Panc1 (cell line): Measurements from ENCODE around the gene IFIH1. TPM values are rescaled to one million over a fixed set of nuclear protein-coding genes. Genes with fewer than 3 reads are reported as not detected.

Source experiments
- ATAC-seq: fragments of 200-7000 bp; cut with Tn5 transposase; 2 replicates; pipeline ENCODE4 v1.9.1; 2020; ENCODE audit warnings: mild to moderate bottlenecking, moderate library complexity
- BruUV-seq: library from RNA; stranded (reverse); fragments of 400-500 nt; replicated peaks from 2 replicates; lab custom pipeline; 2021; lab: Mats Ljungman, UMichigan
- CTCF ChIA-PET: fragments of 300-600 bp; sonication (Branson Sonifier 250); formaldehyde crosslinking; loops from one replicate; lab custom pipeline; 2022; ENCODE audit warnings: antibody characterized with exemption; lab: Charles Lee
- POLR2A ChIA-PET: fragments of 300-600 bp; sonication (Branson Sonifier 250); formaldehyde crosslinking; loops from one replicate; lab custom pipeline; 2022; ENCODE audit warnings: antibody characterized with exemption; lab: Charles Lee
- DNase-seq: peaks from one replicate; pipeline ENCODE4 v3.0.0-alpha.2; 2010; ENCODE audit warnings: low read depth, low spot score
- H3K27ac ChIP-seq: 2 replicates; pipeline ENCODE4 v1.5.1; 2011; ENCODE audit warnings: mild to moderate bottlenecking, low read length, inconsistent platforms
- H3K27me3 ChIP-seq: fragments of 200-500 bp; sonication (Bioruptor generic); 2 replicates; pipeline ENCODE4 v1.6.0; 2014; ENCODE audit warnings: low read length, inconsistent platforms; ENCODE audit not compliant: control insufficient read depth, insufficient read depth
- H3K36me3 ChIP-seq: fragments of 200-500 bp; sonication (Bioruptor generic); 2 replicates; pipeline ENCODE4 v1.5.1; 2014; ENCODE audit warnings: inconsistent platforms, mild to moderate bottlenecking, low read length, moderate library complexity; ENCODE audit not compliant: control insufficient read depth, insufficient read depth
- H3K4me1 ChIP-seq: 2 replicates; pipeline ENCODE4 v1.5.1; 2011; ENCODE audit warnings: inconsistent platforms, mild to moderate bottlenecking, low read length, moderate library complexity; ENCODE audit not compliant: control insufficient read depth, insufficient read depth
- H3K4me3 ChIP-seq, 2 experiments: 2 replicates each; pipeline ENCODE4 v1.5.1; 2011 to 2012; ENCODE audit warnings: low read depth in 2 of 2, low read length in 2 of 2, mild to moderate bottlenecking in 2 of 2, inconsistent platforms in 1 of 2, moderate library complexity in 1 of 2
- H3K9me3 ChIP-seq: fragments of 200-500 bp; sonication (Bioruptor generic); 2 replicates; pipeline ENCODE4 v1.5.1; 2014; ENCODE audit warnings: low read depth, mild to moderate bottlenecking, inconsistent platforms, low read length, moderate library complexity; ENCODE audit not compliant: control insufficient read depth, insufficient read depth
- CTCF ChIP-seq: fragments of 450-650 bp; IDR thresholded peaks from 2 replicates; pipeline ENCODE4 v1.5.1; 2017; ENCODE audit warnings: mild to moderate bottlenecking
- POLR2AphosphoS5 ChIP-seq: IDR thresholded peaks from 2 replicates; pipeline ENCODE4 v1.6.1; 2012; ENCODE audit warnings: mild to moderate bottlenecking, low read depth, low read length, moderate library complexity
- REST ChIP-seq, 2 experiments: IDR thresholded peaks; 2 replicates each; pipeline ENCODE4 v1.6.1; 2011 to 2012; ENCODE audit warnings: low read depth in 2 of 2, control low read depth in 1 of 2, low read length in 1 of 2, mild to moderate bottlenecking in 1 of 2, moderate library complexity in 1 of 2; ENCODE audit not compliant: insufficient read depth in 1 of 2
- SIN3A ChIP-seq: IDR thresholded peaks from 2 replicates; pipeline ENCODE4 v1.6.1; 2012; ENCODE audit warnings: low read depth, mild to moderate bottlenecking, low read length, moderate library complexity, borderline replicate concordance; ENCODE audit not compliant: insufficient read depth
- TCF7L2 ChIP-seq: IDR thresholded peaks from 2 replicates; pipeline ENCODE4 v1.6.1; 2011; ENCODE audit warnings: mild to moderate bottlenecking, low read depth, low read length, inconsistent platforms
- in situ Hi-C: cut with HindIII; loops from 2 replicates; pipeline ENCODE4 v1.10.0; 2016; ENCODE audit warnings: low sequenced_read_pairs, low pct_unique_long_range_greater_than_20kb
- intact Hi-C: fragments of 100-400 bp; cut with micrococcal nuclease; formaldehyde crosslinking; loops from one replicate; pipeline ENCODE4 v1.10.0; 2022; ENCODE audit not compliant: unreplicated experiment
- total RNA-seq: library from RNA; stranded (reverse); gene quantifications from one replicate; pipeline ENCODE4 v1.2.1, GENCODE V29; 2021; ENCODE audit not compliant: unreplicated experiment

The IFIH1 gene
- total RNA-seq, 1 experiment from 2014 or later = 15.4 TPM

DNA sequence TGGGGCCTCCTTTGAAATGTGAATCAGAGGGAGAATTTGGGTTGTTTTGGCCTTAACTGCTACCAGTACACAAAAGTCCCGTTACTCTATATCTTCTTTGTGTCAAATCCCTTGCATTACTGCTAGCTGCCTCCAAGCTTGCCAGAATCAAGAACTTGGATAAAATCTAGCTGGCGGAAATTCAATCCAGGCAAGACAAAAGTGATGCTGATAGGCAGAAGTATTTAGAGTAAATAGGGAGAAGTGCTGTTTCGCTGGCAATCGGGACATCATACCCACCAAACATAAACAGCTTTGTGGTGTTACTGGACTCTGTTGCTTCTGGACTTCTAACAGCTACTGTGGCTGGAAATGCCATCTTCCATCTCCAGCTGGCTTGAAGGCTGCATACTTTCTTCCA is 2.5 kb downstream of the IFIH1 start:
- H3K9me3 ChIP-seq = no peaks in the 10 kb centered on the region
- no peaks in the 10 kb centered on the region for H3K36me3 ChIP-seq
- intact Hi-C loops (no loop called here), in situ Hi-C loops (no loop called here)
- H3K27ac ChIP-seq = no peak overlapping the region
- DNase-seq = no peak
- TF ChIP-seq SIN3A (no peak), POLR2AphosphoS5 (no peak), CTCF (no peak), REST (IDR thresholded peaks at IDR 0.05; ENCODE audit: insufficient read depth in 1 of 2, low read depth in 2 of 2, low read length in 1 of 2) (no peak), TCF7L2 (no peak)
- BruUV-seq = no TSS peak
- no peak for ATAC-seq
- no peaks in the 10 kb centered on the region for H3K27me3 ChIP-seq
- POLR2A ChIA-PET = no interaction called here
- no peak overlapping the region; a peak in 1 of 4 replicates for H3K4me3 ChIP-seq
- CTCF ChIA-PET = no interaction called here
- H3K4me1 ChIP-seq = peaks cover 6% of the 10 kb centered on the region

GRCh38 chr2:162312853-162313252 is 5.6 kb downstream of the IFIH1 start:
- POLR2A ChIA-PET = no interaction called here
- TF ChIP-seq SIN3A (no peak), REST (IDR thresholded peaks at IDR 0.05; ENCODE audit: insufficient read depth in 1 of 2, low read depth in 2 of 2, low read length in 1 of 2) (no peak), POLR2AphosphoS5 (no peak), CTCF (no peak), TCF7L2 (no peak)
- H3K36me3 ChIP-seq = no peaks in the 10 kb centered on the region
- no peak for DNase-seq
- intact Hi-C loops (no loop called here), in situ Hi-C loops (no loop called here)
- no peak for ATAC-seq
- no peaks in the 10 kb centered on the region for H3K27me3 ChIP-seq
- H3K27ac ChIP-seq = no peak overlapping the region
- H3K4me3 ChIP-seq = no peak overlapping the region
- H3K9me3 ChIP-seq = no peaks in the 10 kb centered on the region
- CTCF ChIA-PET = no interaction called here
- no TSS peak for BruUV-seq
- H3K4me1 ChIP-seq = no peaks in the 10 kb centered on the region; the same call in 1 of the 2 replicates
